HCT116 (cell line): ENCODE measurements around the gene TMEM129. TPM values are rescaled to one million over a fixed set of nuclear protein-coding genes. Genes with fewer than 3 reads are reported as not detected.

Experiments
- ATAC-seq: fragments of 200-7000 bp; cut with Tn5 transposase; 2 replicates; pipeline ENCODE4 v1.9.1; 2020; ENCODE audit warnings: mild to moderate bottlenecking, moderate library complexity
- BruUV-seq: library from RNA; stranded (reverse); fragments of 400-500 nt; replicated peaks from 2 replicates; lab custom pipeline; 2021; lab: Mats Ljungman, UMichigan
- CTCF ChIA-PET: fragments of 300-600 bp; sonication (Branson Sonifier 250); formaldehyde crosslinking; loops from one replicate; lab custom pipeline; 2021; ENCODE audit warnings: antibody characterized with exemption; lab: Charles Lee
- POLR2A ChIA-PET: fragments of 300-600, 350-600 bp; sonication (Branson Sonifier 250); formaldehyde crosslinking; loops from one replicate; lab custom pipeline; 2021; ENCODE audit warnings: antibody characterized with exemption; lab: Charles Lee
- RAD21 ChIA-PET, 2 experiments: fragments of 300-600 bp; sonication (Branson Sonifier 250); formaldehyde crosslinking; loops; one replicate each; lab custom pipeline; 2023; ENCODE audit warnings: low total read pairs in 2 of 2; ENCODE audit not compliant: uncharacterized antibody in 2 of 2, unreplicated experiment in 2 of 2, low non-redundant PET in 1 of 2; lab: Charles Lee
- DNase-seq: peaks from one replicate; pipeline ENCODE4 v3.0.0-alpha.2; 2010; ENCODE audit warnings: low read depth, low spot score
- H2AFZ ChIP-seq: fragments of 200-600 bp; shearing (Covaris generic), sonication (generic); 2 replicates; pipeline ENCODE4 v1.6.1; 2017; ENCODE audit warnings: low read depth, mixed run types, mixed read lengths, antibody characterized with exemption, low read length; ENCODE audit not compliant: poor library complexity, severe bottlenecking
- H3K27ac ChIP-seq: 2 replicates; pipeline ENCODE4 v1.5.1; 2012; ENCODE audit warnings: low read depth, low read length
- H3K27me3 ChIP-seq: fragments of 200-600 bp; sonication (generic); 2 replicates; pipeline ENCODE4 v1.6.1; 2016; ENCODE audit warnings: mixed run types, low read length, mixed read lengths; ENCODE audit not compliant: insufficient read depth
- H3K36me3 ChIP-seq, 2 experiments: fragments of 200-500 bp in 1 of 2; fragments of 200-600 bp in 1 of 2; sonication (Bioruptor generic) in 1 of 2; sonication (generic) in 1 of 2; 2 replicates each; pipeline versions ENCODE4 v1.5.1 to v1.6.1; 2014 to 2016; ENCODE audit warnings: low read length in 2 of 2, inconsistent platforms in 1 of 2, mixed read lengths in 1 of 2, mixed run types in 1 of 2; ENCODE audit not compliant: insufficient read depth in 2 of 2, control insufficient read depth in 1 of 2
- H3K4me1 ChIP-seq, 2 experiments: fragments of 200-600 bp in 1 of 2; sonication (generic) in 1 of 2; 2 replicates each; pipeline versions ENCODE4 v1.5.1 to v1.6.1; 2012 to 2017; ENCODE audit warnings: low read length in 2 of 2, inconsistent platforms in 1 of 2, mild to moderate bottlenecking in 1 of 2, mixed read lengths in 1 of 2, mixed run types in 1 of 2, moderate library complexity in 1 of 2; ENCODE audit not compliant: insufficient read depth in 2 of 2, control insufficient read depth in 1 of 2
- H3K4me2 ChIP-seq: fragments of 200-600 bp; sonication (generic); 2 replicates; pipeline ENCODE4 v1.6.1; 2017; ENCODE audit warnings: mixed run types, low read length, mixed read lengths
- H3K4me3 ChIP-seq, 2 experiments: fragments of 200-600 bp in 1 of 2; sonication (generic) in 1 of 2; replicated peaks in 1 of 2; 2 replicates each; pipeline ENCODE4 v1.5.1; 2011 to 2016; ENCODE audit warnings: low read length in 2 of 2, control low read depth in 1 of 2, low read depth in 1 of 2, mild to moderate bottlenecking in 1 of 2, mixed read lengths in 1 of 2, mixed run types in 1 of 2
- H3K79me2 ChIP-seq: fragments of 200-600 bp; sonication (generic); 2 replicates; pipeline ENCODE4 v1.6.1; 2017; ENCODE audit warnings: mild to moderate bottlenecking, mixed run types, low read length, moderate library complexity, mixed read lengths; ENCODE audit not compliant: insufficient read depth
- H3K9ac ChIP-seq: fragments of 200-600 bp; sonication (generic); 2 replicates; pipeline ENCODE4 v1.6.1; 2016; ENCODE audit warnings: low read length, mixed read lengths
- H3K9me2 ChIP-seq: fragments of 200-600 bp; sonication (generic), shearing (Covaris generic); 2 replicates; pipeline ENCODE4 v1.6.1; 2017; ENCODE audit warnings: mixed run types, mild to moderate bottlenecking, moderate library complexity; ENCODE audit not compliant: insufficient read depth
- H3K9me3 ChIP-seq, 2 experiments: fragments of 200-500 bp in 1 of 2; fragments of 200-600 bp in 1 of 2; sonication (Bioruptor generic) in 1 of 2; sonication (generic) in 1 of 2; 2 replicates each; pipeline ENCODE4 v1.6.1; 2014 to 2017; ENCODE audit warnings: low read length in 2 of 2, mixed read lengths in 2 of 2, inconsistent platforms in 1 of 2, low read depth in 1 of 2, mild to moderate bottlenecking in 1 of 2, mixed run types in 1 of 2, moderate library complexity in 1 of 2; ENCODE audit not compliant: control insufficient read depth in 1 of 2, insufficient read depth in 1 of 2
- H4K20me1 ChIP-seq: fragments of 200-600 bp; sonication (generic), shearing (Covaris generic); 2 replicates; pipeline ENCODE4 v1.6.1; 2017; ENCODE audit warnings: mixed run types, mild to moderate bottlenecking, moderate library complexity; ENCODE audit not compliant: insufficient read depth
- CBX3 ChIP-seq: IDR thresholded peaks from 2 replicates; pipeline ENCODE4 v1.6.1; 2012; ENCODE audit warnings: low read depth
- CEBPB ChIP-seq: IDR thresholded peaks from 2 replicates; pipeline ENCODE4 v1.6.1; 2012; ENCODE audit warnings: low read depth
- EGR1 ChIP-seq: IDR thresholded peaks from 2 replicates; pipeline ENCODE4 v1.6.1; 2012; ENCODE audit warnings: low read depth
- ELF1 ChIP-seq: IDR thresholded peaks from 2 replicates; pipeline ENCODE4 v1.6.1; 2012; ENCODE audit warnings: low read depth, borderline replicate concordance
- EZH2phosphoT487 ChIP-seq: fragments of 200-600 bp; IDR thresholded peaks from 2 replicates; pipeline ENCODE4 v1.6.1; 2018; ENCODE audit warnings: antibody characterized with exemption, borderline replicate concordance
- RAD21 ChIP-seq: IDR thresholded peaks from 2 replicates; pipeline ENCODE4 v1.6.1; 2012; ENCODE audit warnings: low read depth, mild to moderate bottlenecking
- SP1 ChIP-seq: IDR thresholded peaks from 2 replicates; pipeline ENCODE4 v1.6.1; 2012; ENCODE audit warnings: low read depth
- SRF ChIP-seq: IDR thresholded peaks from 2 replicates; pipeline ENCODE4 v1.6.1; 2012; ENCODE audit warnings: low read depth
- YY1 ChIP-seq: IDR thresholded peaks from 2 replicates; pipeline ENCODE4 v1.6.1; 2011; ENCODE audit warnings: low read length, low read depth, moderate library complexity, mild to moderate bottlenecking; ENCODE audit not compliant: insufficient replicate concordance; ENCODE audit errors: extremely low read depth
- ZFX ChIP-seq: fragments of 450-650 bp; IDR thresholded peaks from 2 replicates; pipeline ENCODE4 v1.6.1; 2017
- ZNF274 ChIP-seq: fragments of 200-500 bp; sonication (Bioruptor generic); IDR thresholded peaks from 2 replicates; pipeline ENCODE4 v1.6.1; 2014; ENCODE audit warnings: mild to moderate bottlenecking, low read depth, low read length, inconsistent platforms
- intact Hi-C: fragments of 100-400 bp; cut with micrococcal nuclease; formaldehyde crosslinking; loops from 2 replicates; pipeline ENCODE4 v1.10.0; 2022
- total RNA-seq: library from RNA; stranded (reverse); gene quantifications from one replicate; pipeline ENCODE4 v1.2.1, GENCODE V29; 2021; ENCODE audit not compliant: unreplicated experiment
- TF ChIP-seq, protein P1 (sequence below): IDR thresholded peaks from 2 replicates; pipeline ENCODE4 v1.6.1; 2012
- TF ChIP-seq, protein P2 (sequence below): IDR thresholded peaks from 2 replicates; pipeline ENCODE4 v1.6.1; 2012; ENCODE audit warnings: low read depth
- TF ChIP-seq, protein P3 (sequence below): IDR thresholded peaks from 2 replicates; pipeline ENCODE4 v1.6.1; 2012

The TMEM129 gene
- total RNA-seq, 1 experiment from 2014 or later = 29.4 TPM

DNA sequence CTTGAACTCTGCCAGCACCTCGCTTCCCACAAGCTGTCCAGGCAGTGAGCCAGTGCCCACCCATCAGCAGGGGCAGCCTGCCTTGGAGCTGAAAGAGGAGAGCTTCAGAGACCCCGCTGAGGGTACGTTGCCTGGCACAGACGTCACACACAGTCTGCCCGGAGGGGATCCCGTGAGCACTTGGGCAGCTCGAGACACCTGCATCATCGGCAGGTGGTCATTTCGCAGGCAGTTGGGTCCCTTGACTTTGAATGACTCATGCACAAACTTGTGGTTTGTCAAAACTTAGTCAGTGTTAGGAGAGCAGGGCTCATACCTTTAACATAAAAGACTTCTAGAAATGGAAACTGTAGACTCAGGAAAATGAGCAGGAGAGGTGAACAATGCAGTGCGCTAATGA, 10.1 kb upstream of the TMEM129 start (continued):
- TF ChIP-seq YY1 = no peak
- TF ChIP-seq, protein P1, sequence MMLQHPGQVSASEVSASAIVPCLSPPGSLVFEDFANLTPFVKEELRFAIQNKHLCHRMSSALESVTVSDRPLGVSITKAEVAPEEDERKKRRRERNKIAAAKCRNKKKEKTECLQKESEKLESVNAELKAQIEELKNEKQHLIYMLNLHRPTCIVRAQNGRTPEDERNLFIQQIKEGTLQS = no peak
- TF ChIP-seq, all 23 proteins: peak for 0

DNA sequence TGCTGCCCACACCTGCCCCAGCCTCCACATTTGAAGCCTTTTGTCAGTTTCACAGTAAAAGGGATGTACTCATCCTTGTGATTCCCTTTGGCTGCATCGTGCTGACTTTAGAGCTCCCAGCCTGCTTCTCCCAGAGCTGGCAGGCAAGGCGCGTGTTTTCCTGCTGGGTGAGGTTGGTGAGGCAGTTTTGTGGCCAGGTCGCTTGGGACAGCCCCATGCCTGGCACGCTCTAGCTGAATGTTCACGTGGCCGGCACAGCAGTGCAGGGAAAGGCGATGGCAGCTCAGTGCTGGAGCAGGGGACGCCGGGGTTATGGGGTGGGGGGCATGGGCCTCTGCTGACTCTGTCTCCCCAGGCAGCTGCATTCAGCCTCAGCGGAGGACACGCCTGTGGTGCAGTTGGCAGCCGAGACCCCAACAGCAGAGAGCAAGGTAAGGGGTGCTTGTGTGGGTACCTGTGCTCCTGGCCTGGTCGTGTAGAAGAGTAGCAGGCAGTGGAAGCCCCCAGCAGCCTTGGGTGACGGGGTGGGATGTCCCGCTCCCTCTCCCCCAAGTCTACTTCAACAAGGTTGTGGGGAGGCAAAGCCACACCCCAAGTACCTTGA, 9.5 kb upstream of the TMEM129 start:
- Histone ChIP-seq H3K4me3 (no peak overlapping the region), H3K36me3 (peaks cover 37 to 85% of the 10 kb centered on the region in 2 experiments), H3K79me2 (peaks cover 87% of the 10 kb centered on the region), H3K9me2 (no peaks in the 10 kb centered on the region), H3K27me3 (no peaks in the 10 kb centered on the region), H3K9me3 (no peaks in the 10 kb centered on the region), H3K4me2 (no peak overlapping the region), H4K20me1 (no peaks in the 10 kb centered on the region), H3K4me1 (peaks cover 12 to 21% of the 10 kb centered on the region in 2 experiments), H2AFZ (no peak overlapping the region), H3K9ac (no peak overlapping the region), H3K27ac (no peak overlapping the region; the same call in 1 of the 2 replicates)
- ChIA-PET POLR2A (no interaction called here), CTCF (interaction anchor here (1.6 to 1.8 kb wide), 2 partner anchors 17 to 37 kb away, joined by 4 to 17 read pairs; no protein-coding TSS in a partner anchor), RAD21 (no interaction called here)
- no TSS peak for BruUV-seq
- intact Hi-C loops = no loop called here
- ATAC-seq (no peak), DNase-seq (no peak)
- TF ChIP-seq CEBPB (no peak), CBX3 (no peak), YY1 (no peak), ELF1 (no peak), EZH2phosphoT487 (no peak), RAD21 (no peak), SP1 (no peak), ZNF274 (no peak), ZFX (no peak), SRF (no peak), EGR1 (no peak)
- TF ChIP-seq, protein P1 = no peak
- TF ChIP-seq, protein P2, sequence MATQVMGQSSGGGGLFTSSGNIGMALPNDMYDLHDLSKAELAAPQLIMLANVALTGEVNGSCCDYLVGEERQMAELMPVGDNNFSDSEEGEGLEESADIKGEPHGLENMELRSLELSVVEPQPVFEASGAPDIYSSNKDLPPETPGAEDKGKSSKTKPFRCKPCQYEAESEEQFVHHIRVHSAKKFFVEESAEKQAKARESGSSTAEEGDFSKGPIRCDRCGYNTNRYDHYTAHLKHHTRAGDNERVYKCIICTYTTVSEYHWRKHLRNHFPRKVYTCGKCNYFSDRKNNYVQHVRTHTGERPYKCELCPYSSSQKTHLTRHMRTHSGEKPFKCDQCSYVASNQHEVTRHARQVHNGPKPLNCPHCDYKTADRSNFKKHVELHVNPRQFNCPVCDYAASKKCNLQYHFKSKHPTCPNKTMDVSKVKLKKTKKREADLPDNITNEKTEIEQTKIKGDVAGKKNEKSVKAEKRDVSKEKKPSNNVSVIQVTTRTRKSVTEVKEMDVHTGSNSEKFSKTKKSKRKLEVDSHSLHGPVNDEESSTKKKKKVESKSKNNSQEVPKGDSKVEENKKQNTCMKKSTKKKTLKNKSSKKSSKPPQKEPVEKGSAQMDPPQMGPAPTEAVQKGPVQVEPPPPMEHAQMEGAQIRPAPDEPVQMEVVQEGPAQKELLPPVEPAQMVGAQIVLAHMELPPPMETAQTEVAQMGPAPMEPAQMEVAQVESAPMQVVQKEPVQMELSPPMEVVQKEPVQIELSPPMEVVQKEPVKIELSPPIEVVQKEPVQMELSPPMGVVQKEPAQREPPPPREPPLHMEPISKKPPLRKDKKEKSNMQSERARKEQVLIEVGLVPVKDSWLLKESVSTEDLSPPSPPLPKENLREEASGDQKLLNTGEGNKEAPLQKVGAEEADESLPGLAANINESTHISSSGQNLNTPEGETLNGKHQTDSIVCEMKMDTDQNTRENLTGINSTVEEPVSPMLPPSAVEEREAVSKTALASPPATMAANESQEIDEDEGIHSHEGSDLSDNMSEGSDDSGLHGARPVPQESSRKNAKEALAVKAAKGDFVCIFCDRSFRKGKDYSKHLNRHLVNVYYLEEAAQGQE = no peak
- TF ChIP-seq, protein P3, sequence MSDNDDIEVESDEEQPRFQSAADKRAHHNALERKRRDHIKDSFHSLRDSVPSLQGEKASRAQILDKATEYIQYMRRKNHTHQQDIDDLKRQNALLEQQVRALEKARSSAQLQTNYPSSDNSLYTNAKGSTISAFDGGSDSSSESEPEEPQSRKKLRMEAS = no peak
